Vagina (tissue), 2 donors: ENCODE data around the gene MGST1. TPM values are rescaled to one million over a fixed set of nuclear protein-coding genes. Genes with fewer than 3 reads are reported as not detected.

Experiments used
- DNase-seq, 2 donors: peaks; one replicate each; pipeline ENCODE4 v3.0.0-alpha.2; 2017; ENCODE audit errors: extremely low spot score in 2 of 2
- H3K27ac ChIP-seq: fragments of 200-600 bp; sonication (generic); one replicate; pipeline ENCODE4 v1.5.1; 2019
- H3K27me3 ChIP-seq: fragments of 200-600 bp; sonication (generic); one replicate; pipeline ENCODE4 v1.5.1; 2019
- H3K36me3 ChIP-seq, 2 donors: fragments of 200-600 bp; sonication (generic); one replicate each; pipeline ENCODE4 v1.5.1; 2017 to 2019
- H3K4me1 ChIP-seq: fragments of 200-600 bp; sonication (generic); one replicate; pipeline ENCODE4 v1.5.1; 2019
- H3K4me3 ChIP-seq, 2 donors: fragments of 200-600 bp; sonication (generic); 1 replicate in 1 of 2; 2 replicates in 1 of 2; pipeline ENCODE4 v1.5.1; 2016 to 2019
- H3K9me3 ChIP-seq: fragments of 200-600 bp; sonication (generic); one replicate; pipeline ENCODE4 v1.5.1; 2019
- POLR2A ChIP-seq, 2 donors: fragments of 450-650 bp; IDR thresholded peaks; one replicate each; pipeline ENCODE4 v1.6.1; 2017; ENCODE audit warnings: antibody characterized with exemption in 2 of 2, mild to moderate bottlenecking in 2 of 2, moderate library complexity in 2 of 2
- POLR2AphosphoS5 ChIP-seq, 2 donors: sonication (generic); formaldehyde crosslinking; IDR thresholded peaks; one replicate each; pipeline ENCODE4 v1.9.0; 2017; ENCODE audit warnings: antibody characterized with exemption in 2 of 2, mild to moderate bottlenecking in 2 of 2, low read depth in 1 of 2; ENCODE audit not compliant: insufficient read depth in 1 of 2
- intact Hi-C: fragments of 100-400 bp; cut with DNase I; formaldehyde crosslinking; loops from one replicate; pipeline ENCODE4 v1.15.1; 2023
- total RNA-seq: library from RNA; depleted of rRNA; stranded (reverse); fragments of >200 nt; gene quantifications from one replicate; pipeline ENCODE4 v1.2.3, GENCODE V29; 2016
- TF ChIP-seq, protein P1 (sequence below), 3 experiments: fragments of 450-650 bp in 2 of 3; fragments of 200-600 bp in 1 of 3; sonication (generic) in 1 of 3; IDR thresholded peaks; one replicate each; pipeline ENCODE4 v1.5.1; 2017 to 2019; ENCODE audit warnings: antibody characterized with exemption in 3 of 3, mild to moderate bottlenecking in 2 of 3, moderate library complexity in 2 of 3

The MGST1 gene, protein sequence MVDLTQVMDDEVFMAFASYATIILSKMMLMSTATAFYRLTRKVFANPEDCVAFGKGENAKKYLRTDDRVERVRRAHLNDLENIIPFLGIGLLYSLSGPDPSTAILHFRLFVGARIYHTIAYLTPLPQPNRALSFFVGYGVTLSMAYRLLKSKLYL
- 292 TPM for total RNA-seq

DNA sequence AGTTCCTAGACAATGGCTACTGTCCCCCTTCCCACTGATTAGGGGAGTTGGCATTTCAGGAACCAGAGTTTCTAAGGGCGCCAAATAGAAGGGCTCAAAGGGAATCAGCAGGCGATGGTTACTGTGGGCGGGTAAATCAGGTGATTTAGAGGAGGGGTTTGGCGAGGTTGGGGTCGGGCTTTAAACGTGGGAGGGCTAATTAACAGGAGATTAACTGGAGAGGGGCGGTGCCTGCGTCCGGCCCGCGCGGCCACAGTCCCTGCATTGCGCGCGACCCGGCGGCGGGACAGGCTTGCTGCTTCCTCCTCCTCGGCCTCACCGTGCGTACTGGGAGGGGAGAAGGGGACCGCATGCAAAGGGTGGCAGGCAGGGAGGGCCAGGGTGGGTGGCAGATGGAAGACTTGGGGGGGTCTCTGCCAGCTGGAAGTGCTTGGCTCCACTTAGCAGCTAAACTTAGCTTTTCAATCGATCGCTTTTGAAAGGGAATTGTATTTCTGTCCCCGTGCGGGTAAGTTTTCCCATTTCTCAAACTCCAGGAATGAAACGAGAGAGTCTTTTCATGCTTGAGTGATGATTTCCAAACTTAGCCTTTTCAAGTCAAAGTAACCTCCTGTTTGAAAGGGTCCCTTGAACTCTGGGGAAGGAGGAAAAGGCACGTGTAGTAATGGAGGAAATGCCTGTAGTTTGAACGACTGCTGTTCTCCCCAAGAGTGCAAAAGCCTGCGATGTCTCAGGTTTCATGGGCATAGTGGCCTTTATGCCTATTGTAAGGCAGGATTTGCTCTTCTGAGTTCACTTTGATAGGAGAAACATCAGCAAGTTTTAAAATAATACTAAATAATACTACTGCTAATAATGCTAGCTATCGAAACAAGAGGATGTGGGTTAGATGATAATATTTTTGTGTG lies at the start of gene MGST1:
TSS of gene MGST1 (plus strand) at position 255 of the 908 bp plus-strand sequence. CDS start 6,608 bp downstream, outside the sequence.
- intact Hi-C loops = no loop called here
- no peak for DNase-seq
- H3K27me3 ChIP-seq = no peaks in the 10 kb centered on the region
- H3K27ac ChIP-seq = peak within 1 kb of the TSS; percentile 77
- H3K9me3 ChIP-seq = no peaks in the 10 kb centered on the region
- no peaks in the 10 kb centered on the region for H3K36me3 ChIP-seq
- H3K4me3 ChIP-seq = peak within 1 kb of the TSS; percentile 42 to 50
- H3K4me1 ChIP-seq = peaks cover 22% of the 10 kb centered on the region
- TF ChIP-seq POLR2AphosphoS5 (IDR thresholded peaks at IDR 0.05; ENCODE audit: insufficient read depth in 1 of 2, low read depth in 1 of 2) = peak in 1 of 2 donors; percentile 52
- TF ChIP-seq, protein P1, sequence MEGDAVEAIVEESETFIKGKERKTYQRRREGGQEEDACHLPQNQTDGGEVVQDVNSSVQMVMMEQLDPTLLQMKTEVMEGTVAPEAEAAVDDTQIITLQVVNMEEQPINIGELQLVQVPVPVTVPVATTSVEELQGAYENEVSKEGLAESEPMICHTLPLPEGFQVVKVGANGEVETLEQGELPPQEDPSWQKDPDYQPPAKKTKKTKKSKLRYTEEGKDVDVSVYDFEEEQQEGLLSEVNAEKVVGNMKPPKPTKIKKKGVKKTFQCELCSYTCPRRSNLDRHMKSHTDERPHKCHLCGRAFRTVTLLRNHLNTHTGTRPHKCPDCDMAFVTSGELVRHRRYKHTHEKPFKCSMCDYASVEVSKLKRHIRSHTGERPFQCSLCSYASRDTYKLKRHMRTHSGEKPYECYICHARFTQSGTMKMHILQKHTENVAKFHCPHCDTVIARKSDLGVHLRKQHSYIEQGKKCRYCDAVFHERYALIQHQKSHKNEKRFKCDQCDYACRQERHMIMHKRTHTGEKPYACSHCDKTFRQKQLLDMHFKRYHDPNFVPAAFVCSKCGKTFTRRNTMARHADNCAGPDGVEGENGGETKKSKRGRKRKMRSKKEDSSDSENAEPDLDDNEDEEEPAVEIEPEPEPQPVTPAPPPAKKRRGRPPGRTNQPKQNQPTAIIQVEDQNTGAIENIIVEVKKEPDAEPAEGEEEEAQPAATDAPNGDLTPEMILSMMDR (IDR thresholded peaks at IDR 0.05) = no peak
- peak in 1 of 2 donors; percentile 43 for TF ChIP-seq POLR2A (IDR thresholded peaks at IDR 0.05)

DNA sequence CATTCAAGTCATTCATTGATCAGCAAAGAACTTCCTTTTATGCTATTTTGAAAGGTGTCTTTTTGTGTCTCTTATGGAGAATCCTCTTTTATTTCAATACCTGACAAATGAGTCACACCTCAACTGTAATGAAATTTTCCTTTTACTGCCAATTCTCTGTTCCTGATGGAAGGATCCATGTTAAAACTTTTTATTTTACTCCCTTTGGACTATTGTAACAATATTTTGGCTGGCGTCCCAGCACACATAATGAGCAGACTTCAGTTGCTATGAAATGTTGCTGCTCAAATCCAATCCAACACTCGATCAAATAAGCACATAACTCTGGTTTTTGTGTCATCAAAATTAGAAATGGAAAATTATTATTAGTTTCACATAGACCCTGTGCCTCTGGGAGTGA lies 48.0 kb upstream of the MGST1 start:
- TF ChIP-seq POLR2AphosphoS5 (IDR thresholded peaks at IDR 0.05; ENCODE audit: insufficient read depth in 1 of 2, low read depth in 1 of 2) = no peak
- TF ChIP-seq POLR2A (IDR thresholded peaks at IDR 0.05) = no peak
- TF ChIP-seq, protein P1 (IDR thresholded peaks at IDR 0.05) = no peak
- Histone ChIP-seq H3K9me3 (no peaks in the 10 kb centered on the region), H3K36me3 (no peaks in the 10 kb centered on the region), H3K27ac (no peak overlapping the region), H3K4me1 (no peaks in the 10 kb centered on the region), H3K27me3 (no peaks in the 10 kb centered on the region), H3K4me3 (no peak overlapping the region)
- intact Hi-C loops = no loop called here
- DNase-seq = no peak

DNA sequence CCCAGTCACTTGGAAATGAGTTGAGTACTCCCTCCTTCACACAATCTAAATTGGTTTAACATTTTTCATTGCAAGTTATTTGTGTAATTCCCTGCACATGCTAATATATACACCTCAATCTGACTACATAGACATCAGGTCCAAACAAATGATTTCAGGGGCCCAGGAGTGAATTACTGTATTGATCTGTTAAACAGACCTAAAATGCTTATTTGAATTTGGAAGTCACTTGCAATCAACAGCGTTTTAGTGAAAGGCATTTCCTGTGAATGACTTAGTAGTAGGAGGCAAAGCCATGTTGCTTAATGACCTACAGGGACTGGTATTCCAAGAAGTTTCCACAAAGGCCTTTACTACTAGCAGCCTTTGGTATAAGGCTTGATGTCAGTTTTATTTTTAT lies 47.3 kb upstream of the MGST1 start:
- intact Hi-C loops = no loop called here
- Histone ChIP-seq H3K4me1 (no peaks in the 10 kb centered on the region), H3K36me3 (no peaks in the 10 kb centered on the region), H3K9me3 (no peaks in the 10 kb centered on the region), H3K4me3 (no peak overlapping the region), H3K27ac (peak overlapping the region; percentile 26), H3K27me3 (no peaks in the 10 kb centered on the region)
- DNase-seq = no peak
- no peak for TF ChIP-seq POLR2A (IDR thresholded peaks at IDR 0.05)
- no peak for TF ChIP-seq POLR2AphosphoS5 (IDR thresholded peaks at IDR 0.05; ENCODE audit: insufficient read depth in 1 of 2, low read depth in 1 of 2)
- TF ChIP-seq, protein P1 (IDR thresholded peaks at IDR 0.05) = no peak

DNA sequence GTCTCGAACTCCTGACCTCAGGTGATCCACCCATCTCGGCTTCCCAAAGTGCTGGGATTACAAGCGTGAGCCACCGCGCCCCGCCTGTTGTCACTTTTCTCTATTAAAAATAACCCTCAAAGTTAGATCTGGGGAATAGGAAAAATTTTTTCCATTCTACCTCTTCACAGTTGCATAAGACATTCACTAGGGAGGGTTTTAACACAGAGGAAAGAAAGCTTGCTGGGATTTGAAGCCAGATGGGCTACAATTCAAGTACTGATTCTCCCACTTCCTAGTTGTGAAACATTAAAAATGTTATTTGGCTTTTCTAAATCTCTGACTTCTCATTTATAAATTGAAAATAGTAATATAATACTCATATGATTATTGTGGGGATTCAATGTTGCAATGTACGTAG lies 46.7 kb upstream of the MGST1 start:
- Histone ChIP-seq H3K4me3 (no peak overlapping the region), H3K36me3 (no peaks in the 10 kb centered on the region), H3K9me3 (no peaks in the 10 kb centered on the region), H3K4me1 (no peaks in the 10 kb centered on the region), H3K27me3 (no peaks in the 10 kb centered on the region), H3K27ac (peak overlapping the region; percentile 26)
- TF ChIP-seq POLR2A (IDR thresholded peaks at IDR 0.05) (no peak), POLR2AphosphoS5 (IDR thresholded peaks at IDR 0.05; ENCODE audit: insufficient read depth in 1 of 2, low read depth in 1 of 2) (peak in 1 of 2 donors; percentile 73)
- DNase-seq = no peak
- intact Hi-C loops = no loop called here

DNA sequence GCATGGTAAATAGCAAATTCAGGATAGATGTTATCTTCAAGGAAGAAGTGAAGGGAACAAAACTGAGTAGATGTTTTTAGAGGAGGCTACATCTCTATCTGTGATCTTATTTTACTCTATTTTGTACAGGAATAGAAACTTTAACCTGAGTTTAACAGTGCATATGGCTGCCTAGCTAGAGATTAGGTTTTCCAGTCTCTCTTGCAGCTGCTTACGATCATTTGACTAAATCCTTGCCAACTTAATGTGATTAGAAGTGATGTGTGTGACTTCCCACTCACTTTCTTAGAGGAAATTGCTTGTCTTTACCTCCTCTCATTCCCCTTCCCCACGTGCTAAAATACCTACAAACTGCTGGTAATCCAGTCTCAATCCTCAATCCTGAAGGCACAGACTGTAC lies 43.5 kb upstream of the MGST1 start:
- H3K27ac ChIP-seq = no peak overlapping the region
- no peaks in the 10 kb centered on the region for H3K4me1 ChIP-seq
- DNase-seq = no peak
- no peaks in the 10 kb centered on the region for H3K9me3 ChIP-seq
- intact Hi-C loops = no loop called here
- H3K27me3 ChIP-seq = no peaks in the 10 kb centered on the region
- H3K4me3 ChIP-seq = no peak overlapping the region
- TF ChIP-seq, protein P1 (IDR thresholded peaks at IDR 0.05) = no peak
- no peak for TF ChIP-seq POLR2A (IDR thresholded peaks at IDR 0.05)
- no peak for TF ChIP-seq POLR2AphosphoS5 (IDR thresholded peaks at IDR 0.05; ENCODE audit: insufficient read depth in 1 of 2, low read depth in 1 of 2)
- no peaks in the 10 kb centered on the region for H3K36me3 ChIP-seq
